K562 (cell line): ENCODE measurements around the gene LSS. TPM values are rescaled to one million over a fixed set of nuclear protein-coding genes. Genes with fewer than 3 reads are reported as not detected.
A peak's percentile ranks its signal among the peaks of the same experiment; 100 is the strongest.

ENCODE experiments used
- ATAC-seq: fragments of 200-7000 bp; cut with Tn5 transposase; 3 replicates; pipeline ENCODE4 v1.9.1; 2020; ENCODE audit warnings: moderate library complexity
- BruUV-seq: library from RNA; stranded (reverse); fragments of 400-500 nt; replicated peaks from 2 replicates; lab custom pipeline; 2021; lab: Mats Ljungman, UMichigan
- CTCF ChIA-PET: fragments of 300-600 bp; formaldehyde crosslinking; extraction: SDS; loops from one replicate; lab custom pipeline; 2021; ENCODE audit warnings: low intra/inter-chr PET ratio; lab: Yijun Ruan, JAX
- POLR2A ChIA-PET: fragments of 300-600, 350-650 bp; sonication (Branson Sonifier 250); formaldehyde crosslinking; extraction: SDS; loops from one replicate; lab custom pipeline; 2021; ENCODE audit warnings: antibody characterized with exemption, inconsistent platforms; lab: Yijun Ruan, JAX
- DNase-seq, 4 experiments: peaks; one replicate each; pipeline versions ENCODE4 v3.0.0 to v3.0.0-alpha.2; 2011 to 2018; ENCODE audit warnings: low spot score in 3 of 4, mixed read lengths in 3 of 4; ENCODE audit errors: extremely low read depth in 1 of 4
- FAIRE-seq: peaks from 2 replicates; lab custom pipeline; 2011; peaks lifted over from hg19 to GRCh38; lab: Jason Lieb, UNC
- H2AFZ ChIP-seq: 2 replicates; pipeline ENCODE4 v1.6.0; 2011; ENCODE audit warnings: low read depth, low read length, control low read depth, inconsistent platforms
- H3K27ac ChIP-seq: fragments of 200-600 bp; 3 replicates; pipeline ENCODE4 v1.8.0; 2011; ENCODE audit warnings: low read depth, mild to moderate bottlenecking, control low read depth, inconsistent platforms, low read length, moderate library complexity, mixed read lengths; ENCODE audit errors: extremely low read depth
- H3K27me3 ChIP-seq, 2 experiments: fragments of 300-600 bp in 1 of 2; 2 replicates in 1 of 2; 3 replicates in 1 of 2; pipeline versions ENCODE4 v1.6.0 to v1.8.0; 2011; ENCODE audit warnings: inconsistent platforms in 2 of 2, low read length in 2 of 2, mild to moderate bottlenecking in 1 of 2, mixed read lengths in 1 of 2, moderate library complexity in 1 of 2; ENCODE audit not compliant: control insufficient read depth in 2 of 2, insufficient read depth in 2 of 2
- H3K36me3 ChIP-seq: fragments of 300-600 bp; 3 replicates; pipeline ENCODE4 v1.8.0; 2011; ENCODE audit warnings: mild to moderate bottlenecking, low read length, inconsistent platforms; ENCODE audit not compliant: control insufficient read depth, insufficient read depth
- H3K4me1 ChIP-seq, 2 experiments: fragments of 200-600 bp in 1 of 2; replicated peaks in 1 of 2; 2 replicates in 1 of 2; 3 replicates in 1 of 2; pipeline versions ENCODE4 v1.5.1 to v1.8.0; 2011; ENCODE audit warnings: inconsistent platforms in 2 of 2, low read length in 2 of 2, mild to moderate bottlenecking in 1 of 2, mixed read lengths in 1 of 2, moderate library complexity in 1 of 2; ENCODE audit not compliant: control insufficient read depth in 2 of 2, insufficient read depth in 2 of 2
- H3K4me2 ChIP-seq: 2 replicates; pipeline ENCODE4 v1.6.1; 2011; ENCODE audit warnings: low read length, control low read depth, inconsistent platforms, mixed read lengths; ENCODE audit not compliant: insufficient read depth
- H3K4me3 ChIP-seq: fragments of 200-600 bp; sonication (generic), shearing (Covaris generic); 2 replicates; pipeline ENCODE4 v1.5.1; 2016; ENCODE audit warnings: control low read depth, inconsistent platforms
- H3K79me2 ChIP-seq: fragments of 200-600 bp; 3 replicates; pipeline ENCODE4 v1.8.0; 2011; ENCODE audit warnings: low read length, inconsistent platforms; ENCODE audit not compliant: control insufficient read depth, insufficient read depth
- H3K9ac ChIP-seq, 2 experiments: 2 replicates each; pipeline versions ENCODE4 v1.6.0 to v1.6.1; 2011; ENCODE audit warnings: low read depth in 2 of 2, low read length in 2 of 2, control low read depth in 1 of 2, inconsistent platforms in 1 of 2, mild to moderate bottlenecking in 1 of 2, mixed read lengths in 1 of 2; ENCODE audit not compliant: insufficient read depth in 1 of 2
- H3K9me1 ChIP-seq: one replicate; pipeline ENCODE4 v1.6.0; 2011; ENCODE audit warnings: inconsistent platforms, mild to moderate bottlenecking, low read length, moderate library complexity; ENCODE audit not compliant: control insufficient read depth, insufficient read depth
- H3K9me3 ChIP-seq: replicated peaks from 2 replicates; pipeline ENCODE4 v1.5.1; 2011; ENCODE audit warnings: low read depth, low read length, inconsistent platforms; ENCODE audit not compliant: control insufficient read depth, insufficient read depth
- H4K20me1 ChIP-seq: replicated peaks from 2 replicates; pipeline ENCODE4 v1.6.1; 2011; ENCODE audit warnings: low read length, inconsistent platforms, mixed read lengths; ENCODE audit not compliant: control insufficient read depth, insufficient read depth
- CBX2 ChIP-seq: fragments of 200-600 bp; sonication (generic); IDR thresholded peaks from one replicate; pipeline ENCODE4 v1.6.1; 2012; ENCODE audit warnings: mild to moderate bottlenecking, low read length, inconsistent platforms; ENCODE audit not compliant: insufficient read depth, poor library complexity, severe bottlenecking
- DPF2 ChIP-seq: fragments of 450-650 bp; IDR thresholded peaks from 2 replicates; pipeline ENCODE4 v1.6.1; 2016
- HMG20B ChIP-seq: fragments of 250-450 bp; sonication (Bioruptor Pico); IDR thresholded peaks from 2 replicates; pipeline ENCODE4 v1.5.0; 2021; ENCODE audit warnings: mild to moderate bottlenecking
- SMAD2 ChIP-seq: fragments of 150-350 bp; IDR thresholded peaks from 2 replicates; pipeline ENCODE4 v1.6.1; 2014; ENCODE audit warnings: low read depth, mild to moderate bottlenecking, low read length
- SMARCA5 ChIP-seq: fragments of 450-650 bp; IDR thresholded peaks from 2 replicates; pipeline ENCODE4 v1.6.1; 2016
- YY1 ChIP-seq, 3 experiments: IDR thresholded peaks; 2 replicates each; pipeline ENCODE4 v1.6.1; 2011; ENCODE audit warnings: low read length in 2 of 3, mild to moderate bottlenecking in 2 of 3, moderate library complexity in 2 of 3, borderline replicate concordance in 1 of 3, control low read depth in 1 of 3, low read depth in 1 of 3; ENCODE audit not compliant: insufficient read depth in 3 of 3, insufficient replicate concordance in 2 of 3, control insufficient read depth in 1 of 3, insufficient read length in 1 of 3; ENCODE audit errors: extremely low read depth in 1 of 3
- ZNF174 ChIP-seq: fragments of 250-450 bp; sonication (Bioruptor Pico); IDR thresholded peaks from 2 replicates; pipeline ENCODE4 v1.4.0; 2020; ENCODE audit warnings: mild to moderate bottlenecking
- ZNF785 ChIP-seq: fragments of 250-450 bp; sonication (Bioruptor Pico); IDR thresholded peaks from 2 replicates; pipeline ENCODE4 v1.4.0; 2020; ENCODE audit warnings: mild to moderate bottlenecking
- ZNF79 ChIP-seq: fragments of 250-450 bp; sonication (Bioruptor Pico); IDR thresholded peaks from 2 replicates; pipeline ENCODE4 v1.4.0; 2020; ENCODE audit warnings: low read depth, mild to moderate bottlenecking, moderate library complexity
- WGBS: fragments of 100-300 bp; shearing (Covaris generic); methylation state at CpG from one replicate; pipeline ENCODE4 v1.1.6; 2016; ENCODE audit warnings: low coverage, mixed read lengths; ENCODE audit not compliant: insufficient coverage; ENCODE audit errors: missing lambda C conversion rate; 5-methylcytosine and 5-hydroxymethylcytosine counted together
- in situ Hi-C: fragments of 300-500 bp; cut with MboI; formaldehyde crosslinking; loops from 4 replicates; pipeline ENCODE4 v1.15.0; 2018; ENCODE audit warnings: inconsistent platforms, mixed read lengths
- intact Hi-C: fragments of 100-400 bp; cut with micrococcal nuclease; formaldehyde crosslinking; loops from 2 replicates; pipeline ENCODE4 v1.14.2; 2022
- polyA plus RNA-seq, 8 experiments: library from polyadenylated mRNA; depleted of rRNA in 4 of 8; stranded (reverse) in 5 of 8; unstranded in 3 of 8; fragments of >200 nt; fragmentation: Nextera tagmentation in 2 of 8; fragmentation: Illumina TruSeq in 1 of 8; extraction: Ambion mirVana in 2 of 8; extraction: Trizol in 1 of 8; gene quantifications; 2 replicates each; pipeline versions ENCODE4 v1.2.1 to v1.2.3, GENCODE V29; 2011 to 2014; ENCODE audit warnings: inconsistent platforms in 1 of 8, missing spikeins in 1 of 8
- total RNA-seq, 7 experiments: library from RNA; depleted of rRNA in 6 of 7; stranded (reverse); fragments of >200 nt in 6 of 7; fragmentation: Illumina TruSeq in 2 of 7; extraction: Trizol in 2 of 7; gene quantifications; 2 replicates each; pipeline versions ENCODE4 v1.2.1 to v1.2.3, GENCODE V29; 2011 to 2021; ENCODE audit warnings: low replicate concordance in 1 of 7
- TF ChIP-seq, protein P1 (sequence below): sonication (generic); formaldehyde crosslinking; IDR thresholded peaks from 2 replicates; pipeline ENCODE4 v1.8.1; 2023; ENCODE audit warnings: mild to moderate bottlenecking, missing genetic modification reagents
- TF ChIP-seq, protein P2 (sequence below): fragments of 150-350 bp; conservative IDR thresholded peaks from 2 replicates; pipeline ENCODE4 v1.6.1; 2014; ENCODE audit warnings: low read length
- TF ChIP-seq, protein P3 (sequence below): fragments of 250-450 bp; sonication (Bioruptor Pico); IDR thresholded peaks from 2 replicates; pipeline ENCODE4 v1.5.0; 2020; ENCODE audit warnings: mild to moderate bottlenecking
- TF ChIP-seq, protein P4 (sequence below): sonication (generic); formaldehyde crosslinking; IDR thresholded peaks from 2 replicates; pipeline ENCODE4 v1.8.0; 2022; ENCODE audit warnings: mild to moderate bottlenecking, low read depth, missing genetic modification reagents

The LSS gene
- total and polyA plus RNA-seq, 9 of the 15 experiments (the other 6 are each of a cell fraction or from before 2014, with no cell fraction given): 2.2 to 89.5 (median 37.4) TPM

DNA sequence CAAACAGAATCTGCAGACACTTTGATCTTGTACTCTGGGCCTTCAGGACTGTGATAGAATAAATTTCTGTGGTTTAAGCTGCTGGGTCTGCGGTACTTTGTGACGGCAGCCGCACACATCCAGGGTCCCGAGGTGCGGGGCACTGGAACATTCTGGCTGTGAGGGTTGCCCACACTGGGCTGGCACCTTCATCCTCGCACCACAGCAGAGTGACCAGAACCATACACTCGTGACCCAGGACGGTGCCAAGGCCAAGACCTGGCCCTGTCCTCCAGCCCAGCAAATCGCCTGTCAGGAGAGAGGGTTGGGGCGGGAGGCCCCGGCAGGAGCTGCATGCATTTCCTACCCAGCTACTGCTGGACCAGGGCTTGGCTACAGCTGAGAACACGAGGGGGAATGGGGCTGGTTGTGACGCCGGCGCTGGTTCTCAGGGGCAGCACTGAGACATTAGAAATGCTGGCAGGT is 70.6 kb downstream of the LSS start:
- Histone ChIP-seq H3K9me1 (no peaks in the 10 kb centered on the region), H3K9me3 (peaks cover 10% of the 10 kb centered on the region; the same call in 1 of the 2 replicates), H2AFZ (no peak overlapping the region), H3K36me3 (peaks cover 51% of the 10 kb centered on the region; the same call in 2 of the 3 replicates), H3K27ac (no peak overlapping the region), H3K4me3 (no peak overlapping the region), H3K79me2 (0 out of 3 replicates have a peak, but pooled peaks cover 7% of the 10 kb centered on the region), H4K20me1 (no peaks in the 10 kb centered on the region), H3K4me1 (peaks cover 10 to 56% of the 10 kb centered on the region in 2 experiments), H3K4me2 (no peak overlapping the region), H3K27me3 (no peaks in the 10 kb centered on the region), H3K9ac (0 out of 4 replicates have a peak overlapping the region, but pooled peaks of 1 of the 2 experiments have one; percentile 28)
- intact Hi-C loops: no loop called here
- DNase-seq (no peak), ATAC-seq (no peak), FAIRE-seq (no peak)
- POLR2A ChIA-PET: interaction anchor here (1.0 to 1.1 kb wide), 2 partner anchors 16 to 78 kb away, joined by 4 read pairs; no protein-coding TSS in a partner anchor
- no TSS peak for BruUV-seq
- in situ Hi-C loops: no loop called here
- CTCF ChIA-PET: no interaction called here
- 88% methylated on average over 15 of the region's 15 CpGs for WGBS
- TF ChIP-seq ZNF79: no peak
- TF ChIP-seq, protein P1, sequence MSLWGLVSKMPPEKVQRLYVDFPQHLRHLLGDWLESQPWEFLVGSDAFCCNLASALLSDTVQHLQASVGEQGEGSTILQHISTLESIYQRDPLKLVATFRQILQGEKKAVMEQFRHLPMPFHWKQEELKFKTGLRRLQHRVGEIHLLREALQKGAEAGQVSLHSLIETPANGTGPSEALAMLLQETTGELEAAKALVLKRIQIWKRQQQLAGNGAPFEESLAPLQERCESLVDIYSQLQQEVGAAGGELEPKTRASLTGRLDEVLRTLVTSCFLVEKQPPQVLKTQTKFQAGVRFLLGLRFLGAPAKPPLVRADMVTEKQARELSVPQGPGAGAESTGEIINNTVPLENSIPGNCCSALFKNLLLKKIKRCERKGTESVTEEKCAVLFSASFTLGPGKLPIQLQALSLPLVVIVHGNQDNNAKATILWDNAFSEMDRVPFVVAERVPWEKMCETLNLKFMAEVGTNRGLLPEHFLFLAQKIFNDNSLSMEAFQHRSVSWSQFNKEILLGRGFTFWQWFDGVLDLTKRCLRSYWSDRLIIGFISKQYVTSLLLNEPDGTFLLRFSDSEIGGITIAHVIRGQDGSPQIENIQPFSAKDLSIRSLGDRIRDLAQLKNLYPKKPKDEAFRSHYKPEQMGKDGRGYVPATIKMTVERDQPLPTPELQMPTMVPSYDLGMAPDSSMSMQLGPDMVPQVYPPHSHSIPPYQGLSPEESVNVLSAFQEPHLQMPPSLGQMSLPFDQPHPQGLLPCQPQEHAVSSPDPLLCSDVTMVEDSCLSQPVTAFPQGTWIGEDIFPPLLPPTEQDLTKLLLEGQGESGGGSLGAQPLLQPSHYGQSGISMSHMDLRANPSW: no peak
- no peak for TF ChIP-seq ZNF174 (CRISPR knock-in tag)
- TF ChIP-seq YY1 (IDR thresholded peaks at IDR 0.05; ENCODE audit: borderline replicate concordance in 1 of 3, control insufficient read depth in 1 of 3, extremely low read depth in 1 of 3, insufficient read depth in 3 of 3, insufficient read length in 1 of 3, insufficient replicate concordance in 2 of 3, low read depth in 1 of 3, low read length in 2 of 3): no peak
- TF ChIP-seq CBX2: no peak
- TF ChIP-seq, protein P2, sequence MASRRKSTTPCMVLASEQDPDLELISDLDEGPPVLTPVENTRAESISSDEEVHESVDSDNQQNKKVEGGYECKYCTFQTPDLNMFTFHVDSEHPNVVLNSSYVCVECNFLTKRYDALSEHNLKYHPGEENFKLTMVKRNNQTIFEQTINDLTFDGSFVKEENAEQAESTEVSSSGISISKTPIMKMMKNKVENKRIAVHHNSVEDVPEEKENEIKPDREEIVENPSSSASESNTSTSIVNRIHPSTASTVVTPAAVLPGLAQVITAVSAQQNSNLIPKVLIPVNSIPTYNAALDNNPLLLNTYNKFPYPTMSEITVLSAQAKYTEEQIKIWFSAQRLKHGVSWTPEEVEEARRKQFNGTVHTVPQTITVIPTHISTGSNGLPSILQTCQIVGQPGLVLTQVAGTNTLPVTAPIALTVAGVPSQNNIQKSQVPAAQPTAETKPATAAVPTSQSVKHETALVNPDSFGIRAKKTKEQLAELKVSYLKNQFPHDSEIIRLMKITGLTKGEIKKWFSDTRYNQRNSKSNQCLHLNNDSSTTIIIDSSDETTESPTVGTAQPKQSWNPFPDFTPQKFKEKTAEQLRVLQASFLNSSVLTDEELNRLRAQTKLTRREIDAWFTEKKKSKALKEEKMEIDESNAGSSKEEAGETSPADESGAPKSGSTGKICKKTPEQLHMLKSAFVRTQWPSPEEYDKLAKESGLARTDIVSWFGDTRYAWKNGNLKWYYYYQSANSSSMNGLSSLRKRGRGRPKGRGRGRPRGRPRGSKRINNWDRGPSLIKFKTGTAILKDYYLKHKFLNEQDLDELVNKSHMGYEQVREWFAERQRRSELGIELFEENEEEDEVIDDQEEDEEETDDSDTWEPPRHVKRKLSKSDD: no peak
- TF ChIP-seq, protein P3, sequence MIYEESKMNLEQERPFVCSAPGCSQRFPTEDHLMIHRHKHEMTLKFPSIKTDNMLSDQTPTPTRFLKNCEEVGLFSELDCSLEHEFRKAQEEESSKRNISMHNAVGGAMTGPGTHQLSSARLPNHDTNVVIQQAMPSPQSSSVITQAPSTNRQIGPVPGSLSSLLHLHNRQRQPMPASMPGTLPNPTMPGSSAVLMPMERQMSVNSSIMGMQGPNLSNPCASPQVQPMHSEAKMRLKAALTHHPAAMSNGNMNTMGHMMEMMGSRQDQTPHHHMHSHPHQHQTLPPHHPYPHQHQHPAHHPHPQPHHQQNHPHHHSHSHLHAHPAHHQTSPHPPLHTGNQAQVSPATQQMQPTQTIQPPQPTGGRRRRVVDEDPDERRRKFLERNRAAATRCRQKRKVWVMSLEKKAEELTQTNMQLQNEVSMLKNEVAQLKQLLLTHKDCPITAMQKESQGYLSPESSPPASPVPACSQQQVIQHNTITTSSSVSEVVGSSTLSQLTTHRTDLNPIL (CRISPR knock-in tag): no peak
- no peak for TF ChIP-seq ZNF785 (CRISPR knock-in tag)
- no peak for TF ChIP-seq DPF2
- no peak for TF ChIP-seq HMG20B (CRISPR knock-in tag)
- TF ChIP-seq SMARCA5: no peak
- TF ChIP-seq, protein P4, sequence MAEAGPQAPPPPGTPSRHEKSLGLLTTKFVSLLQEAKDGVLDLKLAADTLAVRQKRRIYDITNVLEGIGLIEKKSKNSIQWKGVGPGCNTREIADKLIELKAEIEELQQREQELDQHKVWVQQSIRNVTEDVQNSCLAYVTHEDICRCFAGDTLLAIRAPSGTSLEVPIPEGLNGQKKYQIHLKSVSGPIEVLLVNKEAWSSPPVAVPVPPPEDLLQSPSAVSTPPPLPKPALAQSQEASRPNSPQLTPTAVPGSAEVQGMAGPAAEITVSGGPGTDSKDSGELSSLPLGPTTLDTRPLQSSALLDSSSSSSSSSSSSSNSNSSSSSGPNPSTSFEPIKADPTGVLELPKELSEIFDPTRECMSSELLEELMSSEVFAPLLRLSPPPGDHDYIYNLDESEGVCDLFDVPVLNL (CRISPR knock-in tag): no peak
- no peak for TF ChIP-seq SMAD2
